ENCODE results near the gene GPX6.

Gene GPX6

GRCh38 chr6:28462401-28462800, 53.2 kb downstream of the GPX6 start:
- Histone ChIP-seq H3K36me3 (ENCODE audit: control insufficient read depth, insufficient read depth, low read length) (no peaks in the 10 kb centered on the region), H3K27me3 (ENCODE audit: control insufficient read depth, insufficient read depth, low read length) (no peaks in the 10 kb centered on the region), H3K4me1 (ENCODE audit: control insufficient read depth, insufficient read depth, low read length) (no peaks in the 10 kb centered on the region), H3K9me3 (ENCODE audit: control insufficient read depth, low read length) (no peaks in the 10 kb centered on the region), H3K9ac (ENCODE audit: low read length) (no peak overlapping the region), H3K4me3 (ENCODE audit: low read length) (no peak overlapping the region)

GRCh38 chr6:28458568-28458967, 57.0 kb downstream of the GPX6 start:
- Histone ChIP-seq H3K27me3 (ENCODE audit: control insufficient read depth, insufficient read depth, low read length) (no peaks in the 10 kb centered on the region), H3K36me3 (ENCODE audit: control insufficient read depth, insufficient read depth, low read length) (no peaks in the 10 kb centered on the region), H3K9ac (ENCODE audit: low read length) (no peak overlapping the region), H3K4me1 (ENCODE audit: control insufficient read depth, insufficient read depth, low read length) (no peaks in the 10 kb centered on the region), H3K4me3 (ENCODE audit: low read length) (no peak overlapping the region), H3K9me3 (ENCODE audit: control insufficient read depth, low read length) (no peaks in the 10 kb centered on the region)
